Spleen (tissue), 11 donors: Measurements from ENCODE around the gene HNRNPA3. TPM values are rescaled to one million over a fixed set of nuclear protein-coding genes. Genes with fewer than 3 reads are reported as not detected.

Experiments
- DNase-seq: peaks from one replicate; pipeline ENCODE4 v3.0.0-alpha.2; 2020
- H3K27ac ChIP-seq, 8 donors: fragments of 200-600 bp; sonication (generic) in 7 of 8; 1 replicate in 4 of 8; 2 replicates in 4 of 8; pipeline versions ENCODE4 v1.5.0 to v1.8.0; 2016 to 2021; ENCODE audit warnings: inconsistent platforms in 4 of 8, mild to moderate bottlenecking in 4 of 8, moderate library complexity in 1 of 8
- H3K27me3 ChIP-seq, 7 donors: fragments of 200-600 bp; sonication (generic) in 6 of 7; replicated peaks in 1 of 7; 1 replicate in 4 of 7; 2 replicates in 3 of 7; pipeline versions ENCODE4 v1.5.0 to v1.8.0; 2016 to 2021; ENCODE audit warnings: inconsistent platforms in 3 of 7, mild to moderate bottlenecking in 1 of 7
- H3K36me3 ChIP-seq, 6 donors: fragments of 200-600 bp; sonication (generic) in 5 of 6; 1 replicate in 4 of 6; 2 replicates in 2 of 6; pipeline versions ENCODE4 v1.5.0 to v1.8.0; 2016 to 2021; ENCODE audit warnings: inconsistent platforms in 2 of 6
- H3K4me1 ChIP-seq, 6 donors: fragments of 200-600 bp; sonication (generic) in 5 of 6; 1 replicate in 3 of 6; 2 replicates in 3 of 6; pipeline versions ENCODE4 v1.5.0 to v1.8.0; 2016 to 2021; ENCODE audit warnings: inconsistent platforms in 3 of 6
- H3K4me3 ChIP-seq, 8 donors: fragments of 200-600 bp; sonication (generic) in 7 of 8; 1 replicate in 4 of 8; 2 replicates in 4 of 8; pipeline versions ENCODE4 v1.5.0 to v1.8.0; 2016 to 2021; ENCODE audit warnings: inconsistent platforms in 4 of 8, mild to moderate bottlenecking in 4 of 8, moderate library complexity in 2 of 8
- H3K9me3 ChIP-seq, 8 donors: fragments of 200-600 bp; sonication (generic) in 7 of 8; 1 replicate in 4 of 8; 2 replicates in 4 of 8; pipeline versions ENCODE4 v1.5.0 to v1.8.0; 2016 to 2021; ENCODE audit warnings: inconsistent platforms in 4 of 8
- CTCF ChIP-seq, 11 experiments: fragments of 200-600 bp in 7 of 11; fragments of 450-650 bp in 4 of 11; sonication (generic) in 4 of 11; IDR thresholded peaks in 8 of 11; conservative IDR thresholded peaks in 3 of 11; 1 replicate in 7 of 11; 2 replicates in 4 of 11; pipeline versions ENCODE4 v1.4.0 to v1.8.0; 2016 to 2021; ENCODE audit warnings: antibody characterized with exemption in 11 of 11, inconsistent platforms in 4 of 11, mild to moderate bottlenecking in 1 of 11
- POLR2A ChIP-seq, 3 donors: fragments of 450-650 bp; IDR thresholded peaks; one replicate each; pipeline ENCODE4 v1.5.1; 2017; ENCODE audit warnings: antibody characterized with exemption in 3 of 3, mild to moderate bottlenecking in 1 of 3
- POLR2AphosphoS5 ChIP-seq, 3 donors: sonication (generic); formaldehyde crosslinking; IDR thresholded peaks; one replicate each; pipeline ENCODE4 v1.5.1; 2017; ENCODE audit warnings: antibody characterized with exemption in 3 of 3
- WGBS, 5 donors: extraction: QIAGEN DNeasy Blood & Tissue Kit in 3 of 5; methylation state at CpG; one replicate each; pipeline versions ENCODE4 v1.1.5 to v1.1.7; 2013 to 2018; 5-methylcytosine and 5-hydroxymethylcytosine counted together
- intact Hi-C: fragments of 100-400 bp; cut with DNase I; formaldehyde crosslinking; loops from one replicate; pipeline ENCODE4 v1.15.0; 2023; ENCODE audit warnings: low total_unique reads
- polyA plus RNA-seq, 3 donors: library from polyadenylated mRNA; stranded (reverse); fragments of 200-250 nt; gene quantifications; one replicate each; pipeline ENCODE4 v1.2.1, GENCODE V29; 2013
- total RNA-seq, 7 donors: library from RNA; depleted of rRNA in 3 of 7; stranded (reverse); fragments of >200 nt in 3 of 7; fragmentation: NEBNext Ultra II Directional in 4 of 7; extraction: Animal tissue kit (Norgen Biotek cat#: 25700) in 4 of 7; gene quantifications; one replicate each; pipeline versions ENCODE4 v1.1.0 to v1.2.1, GENCODE V29; 2016 to 2021
- donor health status: healthy with polysubstance abuse.
- donor health status: DM: no; HTN: no; CAD: no; lungs with moderate emphysema.
- donor health status: DM: no; HTN: no; CAD: no.
- donor health status: Bipolar disorder and iron deficiency.
- donor health status: healthy.
- donor health status: DM: no; HTN: no; CAD: no.
- donor health status: DM: yes; HTN: yes; CAD: no.

HNRNPA3 gene
- total and polyA plus RNA-seq, 10 donors, result 79.8 to 213 (median 158) TPM

DNA sequence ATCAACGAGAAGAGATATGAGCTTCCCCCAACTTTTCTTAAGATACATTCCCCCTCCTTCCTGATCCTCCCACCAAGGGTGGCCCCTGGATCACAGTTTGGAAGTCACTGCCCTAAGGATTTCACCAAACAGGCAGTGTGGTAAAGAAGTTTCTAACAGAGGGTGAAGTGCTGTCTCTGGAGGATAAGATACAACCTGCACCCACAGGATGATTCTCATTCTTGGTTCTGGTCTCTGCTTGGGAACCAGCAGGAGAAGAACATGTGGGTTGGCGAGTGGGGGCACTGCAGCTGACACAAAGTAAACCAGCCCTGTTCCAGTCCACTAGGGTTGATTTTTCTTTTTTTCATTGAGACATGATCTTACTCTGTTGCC, 42.6 kb downstream of the HNRNPA3 start:
- Histone ChIP-seq H3K36me3 (peaks cover 0 to 36% (median 0%) of the 10 kb centered on the region in 6 donors), H3K27me3 (no peaks in the 10 kb centered on the region), H3K4me3 (no peak overlapping the region), H3K27ac (peak overlapping the region in 5 of 8 donors; percentile 1 to 89 (median 28)), H3K9me3 (peaks cover 0 to 4% (median 3%) of the 10 kb centered on the region in 8 donors), H3K4me1 (peaks cover 57 to 100% (median 98%) of the 10 kb centered on the region in 6 donors)
- 62 to 88% (median 73%) methylated on average over 2 of the region's 2 CpGs for WGBS, 5 donors
- TF ChIP-seq CTCF (IDR thresholded peaks at IDR 0.05 in 8 of 11, conservative IDR thresholded peaks at IDR 0.05 in 3 of 11) (no peak), POLR2A (IDR thresholded peaks at IDR 0.05) (no peak), POLR2AphosphoS5 (IDR thresholded peaks at IDR 0.05) (no peak)
- DNase-seq, result no peak
- intact Hi-C loops, result loop anchor here (5.0 kb wide), 1 partner anchor 33 kb away; no protein-coding TSS in a partner anchor

GRCh38 chr2:177256026-177256425, 43.4 kb downstream of the HNRNPA3 start:
- no peak overlapping the region for H3K4me3 ChIP-seq
- no peaks in the 10 kb centered on the region for H3K27me3 ChIP-seq
- H3K36me3 ChIP-seq, result peaks cover 0 to 36% (median 0%) of the 10 kb centered on the region in 6 donors
- peaks cover 63 to 100% (median 98%) of the 10 kb centered on the region in 6 donors for H3K4me1 ChIP-seq
- peaks cover 0 to 4% (median 3%) of the 10 kb centered on the region in 8 donors for H3K9me3 ChIP-seq
- peak overlapping the region in 2 of 8 donors; percentile 1 to 89 for H3K27ac ChIP-seq
- TF ChIP-seq CTCF (IDR thresholded peaks at IDR 0.05 in 8 of 11, conservative IDR thresholded peaks at IDR 0.05 in 3 of 11) (no peak), POLR2AphosphoS5 (IDR thresholded peaks at IDR 0.05) (no peak)
- WGBS, 5 donors, result 86 to 99% (median 89%) methylated on average over 2 of the region's 2 CpGs
- DNase-seq, result no peak
- intact Hi-C loops, result loop anchor here (5.0 kb wide), 1 partner anchor 34 kb away; no protein-coding TSS in a partner anchor

- H3K9me3 ChIP-seq, result peaks cover 0 to 4% (median 3%) of the 10 kb centered on the region in 8 donors
- H3K36me3 ChIP-seq, result peaks cover 0 to 36% (median 0%) of the 10 kb centered on the region in 6 donors
- peak overlapping the region in 4 of 8 donors; percentile 4 to 37 (median 14) for H3K27ac ChIP-seq
- H3K4me3 ChIP-seq, result peak overlapping the region in 1 of 8 donors; percentile 0
- no peak for TF ChIP-seq CTCF (IDR thresholded peaks at IDR 0.05 in 8 of 11, conservative IDR thresholded peaks at IDR 0.05 in 3 of 11)
- no peak for TF ChIP-seq POLR2A (IDR thresholded peaks at IDR 0.05)
- peaks cover 66 to 100% (median 98%) of the 10 kb centered on the region in 6 donors for H3K4me1 ChIP-seq
- intact Hi-C loops, result loop anchor here (5.0 kb wide), 1 partner anchor 34 kb away; no protein-coding TSS in a partner anchor
- DNase-seq, result no peak
- H3K27me3 ChIP-seq, result no peaks in the 10 kb centered on the region
- WGBS, 5 donors, result 46 to 90% (median 84%) methylated on average over 2 to 3 of the region's 3 CpGs
Observed at GRCh38 chr2:177256695-177257094, 44.1 kb downstream of the HNRNPA3 start.

- peak overlapping the region in 3 of 8 donors; percentile 10 to 37 (median 19) for H3K27ac ChIP-seq
- WGBS, 5 donors, result 88 to 96% (median 94%) methylated on average over 5 of the region's 5 CpGs
- H3K36me3 ChIP-seq, result peaks cover 0 to 36% (median 0%) of the 10 kb centered on the region in 6 donors
- DNase-seq, result no peak
- TF ChIP-seq POLR2AphosphoS5 (IDR thresholded peaks at IDR 0.05) (peak in 1 of 3 donors; percentile 46), CTCF (IDR thresholded peaks at IDR 0.05 in 8 of 11, conservative IDR thresholded peaks at IDR 0.05 in 3 of 11) (no peak)
- no peak overlapping the region for H3K4me3 ChIP-seq
- H3K4me1 ChIP-seq, result peaks cover 58 to 100% (median 98%) of the 10 kb centered on the region in 6 donors
- peaks cover 0 to 4% (median 3%) of the 10 kb centered on the region in 8 donors for H3K9me3 ChIP-seq
- intact Hi-C loops, result loop anchor here (5.0 kb wide), 1 partner anchor 35 kb away; no protein-coding TSS in a partner anchor
- H3K27me3 ChIP-seq, result no peaks in the 10 kb centered on the region
Observed at GRCh38 chr2:177257471-177257870, 44.9 kb downstream of the HNRNPA3 start.
